IMR-90 (cell line): ENCODE data around the gene ADGB. TPM values are rescaled to one million over a fixed set of nuclear protein-coding genes. Genes with fewer than 3 reads are reported as not detected.
"Not testable (repeated sequence)": the region's sequence is repeated elsewhere in the genome, so short reads cannot be mapped to it uniquely, and the experiment has no call there.

Experiments
- ATAC-seq: fragments of 200-7000 bp; cut with Tn5 transposase; 2 replicates; pipeline ENCODE4 v1.9.1; 2020; ENCODE audit warnings: low read depth, mild to moderate bottlenecking, moderate library complexity
- BruUV-seq: library from RNA; stranded (reverse); fragments of 400-500 nt; replicated peaks from 2 replicates; lab custom pipeline; 2021; lab: Mats Ljungman, UMichigan
- CTCF ChIA-PET: fragments of 300-600 bp; formaldehyde crosslinking; extraction: SDS; loops from one replicate; lab custom pipeline; 2021; ENCODE audit warnings: antibody characterized with exemption; lab: Yijun Ruan, JAX
- POLR2A ChIA-PET: fragments of 300-600 bp; sonication (Branson Sonifier 250); formaldehyde crosslinking; loops from one replicate; lab custom pipeline; 2022; ENCODE audit warnings: antibody characterized with exemption; ENCODE audit not compliant: unreplicated experiment; lab: Charles Lee
- DNase-seq: peaks from one replicate; pipeline ENCODE4 v3.0.0; 2013
- H2AFZ ChIP-seq: replicated peaks from 2 replicates; pipeline ENCODE3; 2013; ENCODE audit warnings: low read length, mild to moderate bottlenecking; ENCODE audit not compliant: poor library complexity
- H2AK5ac ChIP-seq: 2 replicates; pipeline ENCODE4 v1.6.1; 2013; ENCODE audit warnings: low read depth, low read length, inconsistent platforms
- H2AK9ac ChIP-seq: replicated peaks from 2 replicates; pipeline ENCODE3; 2013; ENCODE audit warnings: mild to moderate bottlenecking, low read depth, low read length, moderate library complexity; ENCODE audit not compliant: poor library complexity
- H2BK120ac ChIP-seq: 2 replicates; pipeline ENCODE4 v1.6.1; 2013; ENCODE audit warnings: low read depth, low read length, inconsistent platforms
- H2BK15ac ChIP-seq: 3 replicates; pipeline ENCODE4 v1.6.1; 2013; ENCODE audit warnings: low read depth, low read length, inconsistent platforms
- H2BK20ac ChIP-seq: 2 replicates; pipeline ENCODE4 v1.6.1; 2013; ENCODE audit warnings: low read depth, mild to moderate bottlenecking, inconsistent platforms, low read length, moderate library complexity
- H2BK5ac ChIP-seq: 2 replicates; pipeline ENCODE4 v1.6.1; 2013; ENCODE audit warnings: mild to moderate bottlenecking, low read depth, low read length, inconsistent platforms; ENCODE audit not compliant: poor library complexity, severe bottlenecking
- H3K14ac ChIP-seq: replicated peaks from 2 replicates; pipeline ENCODE4 v1.6.1; 2013; ENCODE audit warnings: low read depth, low read length, inconsistent platforms
- H3K18ac ChIP-seq: 2 replicates; pipeline ENCODE4 v1.6.1; 2013; ENCODE audit warnings: low read depth, low read length, control low read depth
- H3K23ac ChIP-seq: 2 replicates; pipeline ENCODE4 v1.6.1; 2013; ENCODE audit warnings: low read depth, low read length, inconsistent platforms
- H3K27ac ChIP-seq: 2 replicates; pipeline ENCODE4 v1.5.1; 2013; ENCODE audit warnings: mild to moderate bottlenecking, control low read depth, low read length; ENCODE audit not compliant: insufficient read depth
- H3K27me3 ChIP-seq: 2 replicates; pipeline ENCODE4 v1.6.1; 2013; ENCODE audit warnings: low read length; ENCODE audit not compliant: control insufficient read depth, insufficient read depth
- H3K36me3 ChIP-seq: 2 replicates; pipeline ENCODE4 v1.6.1; 2013; ENCODE audit warnings: low read length, mixed read lengths; ENCODE audit not compliant: control insufficient read depth, insufficient read depth
- H3K4ac ChIP-seq: 2 replicates; pipeline ENCODE4 v1.6.1; 2013; ENCODE audit warnings: low read depth, low read length, inconsistent platforms
- H3K4me1 ChIP-seq: 2 replicates; pipeline ENCODE4 v1.6.1; 2013; ENCODE audit warnings: low read length, mixed read lengths; ENCODE audit not compliant: control insufficient read depth, insufficient read depth
- H3K4me2 ChIP-seq: 2 replicates; pipeline ENCODE4 v1.6.1; 2013; ENCODE audit warnings: low read depth, mild to moderate bottlenecking, control low read depth, low read length, moderate library complexity
- H3K4me3 ChIP-seq: 2 replicates; pipeline ENCODE4 v1.5.1; 2013; ENCODE audit warnings: low read depth, mild to moderate bottlenecking, control low read depth, low read length, moderate library complexity; ENCODE audit not compliant: insufficient read depth
- H3K56ac ChIP-seq: 2 replicates; pipeline ENCODE4 v1.6.1; 2013; ENCODE audit warnings: low read length, inconsistent platforms; ENCODE audit not compliant: insufficient read depth; ENCODE audit errors: extremely low read depth
- H3K79me1 ChIP-seq, 2 experiments: 2 replicates each; pipeline ENCODE4 v1.6.1; 2013; ENCODE audit warnings: low read length in 2 of 2, inconsistent platforms in 1 of 2, low read depth in 1 of 2
- H3K9ac ChIP-seq: 2 replicates; pipeline ENCODE4 v1.6.1; 2013; ENCODE audit warnings: low read depth, low read length, control low read depth
- H3K9me1 ChIP-seq: 2 replicates; pipeline ENCODE4 v1.6.1; 2013; ENCODE audit warnings: low read length, inconsistent platforms; ENCODE audit not compliant: insufficient read depth
- H3K9me3 ChIP-seq: 2 replicates; pipeline ENCODE4 v1.6.1; 2013; ENCODE audit warnings: low read length; ENCODE audit not compliant: control insufficient read depth, insufficient read depth
- H4K20me1 ChIP-seq: 2 replicates; pipeline ENCODE4 v1.6.1; 2013; ENCODE audit warnings: low read length, inconsistent platforms; ENCODE audit not compliant: insufficient read depth
- H4K5ac ChIP-seq: 2 replicates; pipeline ENCODE4 v1.6.1; 2013; ENCODE audit warnings: mild to moderate bottlenecking, low read depth, low read length, control low read depth
- H4K8ac ChIP-seq, 2 experiments: 2 replicates each; pipeline ENCODE4 v1.6.1; 2013; ENCODE audit warnings: low read depth in 2 of 2, low read length in 2 of 2, control low read depth in 1 of 2, inconsistent platforms in 1 of 2
- H4K91ac ChIP-seq: 2 replicates; pipeline ENCODE4 v1.6.1; 2013; ENCODE audit warnings: low read depth, low read length, inconsistent platforms; ENCODE audit not compliant: insufficient read depth
- WGBS, 2 experiments: methylation state at CpG; one replicate each; pipeline versions ENCODE4 v1.1.5 to v1.1.7; 2013; ENCODE audit warnings: missing lambda C conversion rate in 2 of 2; ENCODE audit not compliant: insufficient read length in 1 of 2; ENCODE audit errors: extremely low coverage in 2 of 2; 5-methylcytosine and 5-hydroxymethylcytosine counted together
- dilution Hi-C: fragments of 300-500 bp; cut with HindIII; formaldehyde crosslinking; loops from one replicate; pipeline ENCODE4 v1.14.3; 2018; ENCODE audit warnings: low sequenced_read_pairs; ENCODE audit not compliant: unreplicated experiment
- in situ Hi-C: fragments of 300-500 bp; cut with MboI; formaldehyde crosslinking; loops from 3 replicates; pipeline ENCODE4 v1.14.3; 2019; ENCODE audit warnings: low sequenced_read_pairs, inconsistent platforms, mixed read lengths
- intact Hi-C: fragments of 100-400 bp; cut with micrococcal nuclease; formaldehyde crosslinking; loops from 2 replicates; pipeline ENCODE4 v1.10.0; 2022
- polyA plus RNA-seq, 3 experiments: library from polyadenylated mRNA; depleted of rRNA; stranded (reverse); fragments of >200 nt; gene quantifications; 2 replicates each; pipeline ENCODE4 v1.2.3, GENCODE V29; 2012; ENCODE audit warnings: low replicate concordance in 1 of 3
- total RNA-seq: library from RNA; depleted of rRNA; stranded (reverse); fragments of >200 nt; gene quantifications from 2 replicates; pipeline ENCODE4 v1.2.3, GENCODE V29; 2012

Gene ADGB
- total and polyA plus RNA-seq, 2 of the 4 experiments (the other 2 are of a cell fraction), result not detected

- H2AFZ ChIP-seq, H3K27ac ChIP-seq, DNase-seq, H4K20me1 ChIP-seq, H3K79me1 ChIP-seq, H2BK15ac ChIP-seq, H2BK5ac ChIP-seq, ATAC-seq, H4K8ac ChIP-seq, H2BK20ac ChIP-seq, CTCF ChIA-PET, H3K9me1 ChIP-seq, H3K4me3 ChIP-seq, H3K23ac ChIP-seq, H3K36me3 ChIP-seq, POLR2A ChIA-PET, BruUV-seq, H3K4ac ChIP-seq, H2AK5ac ChIP-seq, H3K18ac ChIP-seq, H3K9ac ChIP-seq, H2AK9ac ChIP-seq, H3K9me3 ChIP-seq, H3K4me2 ChIP-seq, H4K91ac ChIP-seq, dilution Hi-C loops, H3K14ac ChIP-seq, H4K5ac ChIP-seq, H3K27me3 ChIP-seq, H2BK120ac ChIP-seq, H3K56ac ChIP-seq: not testable (repeated sequence)
- intact Hi-C loops (loop anchor here (5.0 to 10.0 kb wide), 3 partner anchors 368 to 650 kb away; partner anchors contain the start of gene SAMD5), in situ Hi-C loops (loop anchor here (10.0 to 25.0 kb wide), 2 partner anchors 430 to 1308 kb away; no protein-coding TSS in a partner anchor)
- WGBS, 2 experiments, result 100% methylated on average over 3 of the region's 6 CpGs; no CpG with 5 or more reads in 1 of the 2 experiments
- peaks cover 11% of the 10 kb centered on the region for H3K4me1 ChIP-seq
Measured at GRCh38 chr6:146854521-146855255, 255.9 kb downstream of the ADGB start.
